ENCODE results near the gene RAB9B.
"Not testable (repeated sequence)": the region's sequence is repeated elsewhere in the genome, so short reads cannot be mapped to it uniquely, and the experiment has no call there.

RAB9B gene

DNA sequence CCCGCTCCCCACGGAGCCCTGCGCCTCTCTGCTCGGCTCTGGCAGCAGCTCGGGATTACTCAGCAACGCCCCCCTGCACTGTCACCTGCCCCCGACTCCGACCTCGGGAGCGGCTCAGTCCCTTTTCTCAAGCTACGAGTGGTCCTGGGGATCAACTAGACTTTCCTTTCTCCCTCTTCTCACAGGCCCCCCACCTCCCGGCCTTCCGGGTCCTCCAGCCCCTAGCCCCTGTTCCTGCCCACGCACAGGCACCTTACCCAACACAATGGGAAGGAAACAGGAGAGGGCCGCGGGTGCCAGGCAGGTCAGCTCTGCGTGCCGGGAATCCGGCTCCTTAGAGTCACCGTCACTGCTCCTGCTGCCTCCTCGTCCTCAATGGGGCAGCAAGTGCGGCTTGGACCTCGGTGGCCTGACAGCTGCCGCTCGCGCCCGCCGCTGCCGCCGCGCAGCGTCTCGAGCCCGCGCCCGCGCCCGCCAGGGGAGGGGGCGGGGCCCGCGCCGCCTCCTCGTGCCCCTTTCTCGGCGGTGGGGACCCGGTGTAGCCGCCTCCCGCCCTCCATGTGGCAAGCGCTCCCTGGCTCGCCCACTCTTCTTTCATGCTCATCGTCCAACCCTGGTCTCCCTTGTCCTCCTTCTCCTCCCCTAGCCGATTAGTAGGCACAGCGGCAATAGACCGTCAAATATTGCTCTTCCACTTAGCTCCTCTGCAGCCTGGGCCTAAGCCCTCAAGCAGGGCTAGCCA lies at the start of gene RAB9B:
Gene RAB9B (minus strand): TSS at position 455 of the 742 bp plus-strand sequence. CDS start 6,473 bp downstream, outside the sequence.
- peak; percentile 23 for DNase-seq

DNA sequence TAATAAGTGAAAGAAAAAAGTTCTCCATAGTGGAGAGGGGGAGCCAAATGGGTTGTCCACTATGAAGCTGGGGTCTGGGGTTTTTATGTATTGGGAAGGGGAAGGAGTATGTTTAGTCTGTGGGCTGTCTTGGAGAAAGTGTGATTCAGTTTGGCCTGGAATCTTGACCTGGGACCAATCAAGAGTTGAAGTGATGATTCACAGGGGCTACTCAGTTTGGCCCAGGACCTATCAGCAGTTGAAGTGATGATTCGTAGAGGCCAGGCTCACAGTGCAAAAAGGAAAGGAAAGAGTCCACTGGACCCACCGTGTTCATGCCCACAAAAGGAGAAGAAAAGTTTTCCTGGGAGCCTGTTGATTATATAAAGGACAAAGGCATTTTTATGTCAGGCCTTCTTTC lies 47.3 kb upstream of the RAB9B start:
- no peak for DNase-seq

GRCh38 chrX:103878466-103879122 lies 46.5 kb upstream of the RAB9B start:
- DNase-seq = no peak

DNA sequence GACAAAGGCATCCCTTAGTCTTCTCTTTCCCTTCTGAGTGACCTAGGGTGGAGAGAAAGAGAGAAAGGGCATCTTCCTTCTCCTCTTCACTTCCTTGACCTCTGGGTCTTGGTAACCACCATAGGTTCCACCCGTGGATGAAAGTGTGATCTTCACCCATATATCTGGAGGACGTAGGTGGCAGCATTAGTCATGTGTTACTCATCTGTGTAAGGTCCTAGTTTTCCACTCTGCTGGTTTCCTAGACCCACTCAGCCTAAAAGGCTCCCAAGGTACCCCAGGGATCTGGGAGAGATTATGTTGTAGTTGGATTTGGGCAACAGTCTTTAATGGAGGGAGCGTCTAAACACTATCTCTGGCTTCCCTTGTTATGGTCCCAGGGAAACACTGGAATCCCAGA lies 45.5 kb upstream of the RAB9B start:
- no peak for DNase-seq

GRCh38 chrX:103864886-103865534 lies 33.0 kb upstream of the RAB9B start:
- DNase-seq = no peak

GRCh38 chrX:103864149-103864548 lies 32.1 kb upstream of the RAB9B start:
- DNase-seq = no peak

GRCh38 chrX:103861200-103861599 lies 29.1 kb upstream of the RAB9B start:
- no peak for DNase-seq

DNA sequence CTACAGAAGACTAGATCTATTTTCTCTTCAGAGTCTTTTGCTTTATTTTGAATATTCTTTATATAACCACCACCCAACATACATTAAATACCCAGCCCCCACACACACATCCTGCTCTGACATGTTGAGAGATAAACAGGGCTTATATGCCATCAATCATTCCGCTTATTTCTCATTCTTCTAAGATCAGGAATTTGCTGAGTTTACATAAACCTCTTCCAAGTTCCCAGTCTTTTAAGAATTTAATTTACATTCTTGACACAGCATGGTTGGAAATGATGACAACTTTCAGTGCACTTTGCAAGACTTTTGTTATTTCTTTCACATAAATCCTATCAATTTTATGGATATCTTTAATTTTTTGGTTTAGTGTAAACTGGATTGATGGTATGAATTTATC lies 17.5 kb upstream of the RAB9B start:
- no peak for DNase-seq

GRCh38 chrX:103847174-103847870 lies 15.3 kb upstream of the RAB9B start:
- no peak for DNase-seq

- DNase-seq = no peak
Observed at GRCh38 chrX:103846386-103846785, 14.3 kb upstream of the RAB9B start.

DNA sequence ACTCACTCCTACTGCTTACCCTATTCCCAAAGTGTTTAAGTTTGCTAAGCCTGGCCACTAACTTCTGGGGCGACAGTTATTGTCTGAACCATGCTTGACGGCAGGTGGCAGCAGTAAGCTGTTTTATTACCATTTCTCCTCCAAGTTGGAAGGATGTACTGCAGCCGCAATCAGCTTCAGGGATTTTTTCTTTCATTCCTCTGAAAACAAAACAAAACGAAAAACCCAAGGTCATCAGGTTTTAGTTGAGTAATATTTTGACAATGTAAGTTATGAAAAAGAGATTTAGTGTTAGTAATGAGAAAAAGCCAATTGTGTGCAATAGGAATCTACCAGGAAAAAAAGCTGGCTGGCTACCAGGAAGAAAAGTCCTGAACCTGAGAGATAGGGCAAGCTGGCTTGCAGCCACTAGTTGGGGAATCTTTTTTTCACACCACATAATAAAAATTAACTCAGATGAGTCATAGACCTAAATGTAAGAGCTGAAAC lies 13.2 kb upstream of the RAB9B start:
- no peak for DNase-seq

GRCh38 chrX:103839404-103839803 lies 7.3 kb upstream of the RAB9B start:
- no peak for DNase-seq

DNA sequence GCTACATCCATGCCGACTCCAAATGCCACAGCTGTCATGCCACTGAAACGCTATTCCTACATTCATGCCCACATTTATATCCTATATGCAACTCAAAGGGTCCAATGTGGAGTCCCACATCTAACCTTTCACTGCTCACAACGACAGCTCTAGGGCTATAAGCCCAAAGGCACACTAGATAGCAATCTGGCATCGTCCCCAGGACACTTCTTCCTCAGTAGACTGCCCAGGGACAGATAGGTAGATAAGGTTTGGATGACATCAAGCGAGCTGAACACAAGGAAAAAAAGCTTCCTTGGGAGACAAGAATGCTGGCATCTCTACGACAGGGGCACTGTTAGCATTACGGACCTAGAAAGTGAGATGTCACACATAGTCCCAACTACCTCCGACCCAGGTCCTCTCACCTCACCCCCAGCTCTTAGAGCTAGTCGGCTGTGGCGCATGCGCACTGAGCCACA lies 685 bp downstream of the RAB9B start:
- no peak for DNase-seq

- peak; percentile 4 for DNase-seq
Observed at GRCh38 chrX:103830848-103831247, 1.2 kb downstream of the RAB9B start.

- no peak for DNase-seq
Observed at GRCh38 chrX:103828529-103828928, 3.5 kb downstream of the RAB9B start.

- DNase-seq = no peak
Observed at GRCh38 chrX:103825881-103826280, 6.2 kb downstream of the RAB9B start.

DNA sequence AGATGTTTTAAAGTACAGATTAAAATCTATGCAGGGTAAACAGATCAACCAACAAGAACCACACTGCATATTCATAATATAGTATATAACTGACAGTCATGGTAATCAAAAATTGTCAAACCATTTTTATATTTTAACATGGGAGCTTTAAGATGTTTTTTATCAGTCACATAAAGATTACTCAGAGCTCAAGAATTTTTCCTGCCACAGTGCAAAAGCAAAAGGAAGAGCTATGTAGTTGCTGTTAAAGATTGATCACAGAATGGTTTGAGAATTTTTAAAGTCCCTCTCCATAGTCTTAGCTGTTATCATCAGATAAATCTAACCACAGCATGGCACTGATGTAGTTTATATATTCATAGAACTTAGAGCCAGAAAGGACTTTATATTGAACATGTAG lies 8.5 kb downstream of the RAB9B start:
- DNase-seq = no peak

- DNase-seq = not testable (repeated sequence)
Observed at GRCh38 chrX:103820802-103821201, 11.3 kb downstream of the RAB9B start.

DNA sequence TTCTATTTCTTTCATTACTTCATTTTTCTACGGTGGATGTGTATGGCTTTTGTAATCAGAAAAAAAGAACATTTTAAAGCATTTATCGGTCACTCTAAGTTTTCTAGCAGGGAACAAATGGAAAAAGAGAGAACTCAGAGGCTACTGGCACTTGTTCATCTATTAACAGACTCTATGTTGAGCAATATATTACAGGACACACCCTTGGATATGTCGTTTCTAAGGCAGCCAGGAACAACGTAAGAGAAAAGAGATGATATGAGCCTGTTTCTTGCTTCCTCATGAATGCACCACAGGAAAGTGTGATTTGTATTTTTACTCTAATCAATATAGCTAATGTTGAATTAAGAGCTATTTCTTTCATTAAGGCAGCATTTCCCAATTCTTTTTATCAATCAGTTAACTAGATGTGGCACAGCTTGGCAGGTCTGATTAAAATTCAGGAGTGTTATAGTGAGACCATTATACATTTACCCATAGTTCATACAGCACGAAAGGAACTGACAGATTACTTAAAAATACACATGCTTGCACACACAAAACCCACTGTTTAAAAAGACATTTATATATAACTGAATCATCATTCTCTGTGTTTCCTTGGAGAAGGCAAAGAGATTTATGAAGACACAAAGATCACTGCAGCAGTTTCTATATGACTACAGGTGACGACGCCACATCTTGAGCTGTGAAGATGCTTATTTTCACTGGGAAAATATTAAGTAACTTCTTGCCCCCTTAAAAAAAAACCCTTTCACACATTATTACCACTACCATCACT lies 13.0 kb downstream of the RAB9B start:
- no peak for DNase-seq

- DNase-seq = no peak
Observed at GRCh38 chrX:103817502-103817901, 14.6 kb downstream of the RAB9B start.

DNA sequence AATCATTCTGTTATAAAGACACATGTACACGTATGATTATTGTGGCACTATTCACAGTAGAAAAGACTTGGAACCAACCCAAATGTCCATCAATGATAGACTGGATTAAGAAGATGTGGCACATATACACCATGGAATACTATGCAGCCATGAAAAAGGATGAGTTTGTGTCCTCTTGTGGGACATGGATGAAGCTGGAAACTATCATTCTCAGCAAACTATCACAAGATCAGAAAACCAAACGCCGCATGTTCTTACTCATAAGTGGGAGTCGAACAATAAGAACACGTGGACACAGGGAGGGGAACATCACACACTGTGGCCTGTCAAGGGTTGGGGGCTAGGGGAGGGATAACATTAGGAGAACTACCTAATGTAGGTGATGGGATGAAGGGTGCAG lies 15.0 kb downstream of the RAB9B start:
- not testable (repeated sequence) for DNase-seq

GRCh38 chrX:103811858-103812257 lies 20.2 kb downstream of the RAB9B start:
- DNase-seq = no peak

All from NCI-H510A (cell line).